ENCODE results near the gene FKBP10.
A peak's percentile ranks its signal among the peaks of the same experiment; 100 is the strongest.
"Not testable (repeated sequence)": the region's sequence is repeated elsewhere in the genome, so short reads cannot be mapped to it uniquely, and the experiment has no call there.

Gene FKBP10, protein sequence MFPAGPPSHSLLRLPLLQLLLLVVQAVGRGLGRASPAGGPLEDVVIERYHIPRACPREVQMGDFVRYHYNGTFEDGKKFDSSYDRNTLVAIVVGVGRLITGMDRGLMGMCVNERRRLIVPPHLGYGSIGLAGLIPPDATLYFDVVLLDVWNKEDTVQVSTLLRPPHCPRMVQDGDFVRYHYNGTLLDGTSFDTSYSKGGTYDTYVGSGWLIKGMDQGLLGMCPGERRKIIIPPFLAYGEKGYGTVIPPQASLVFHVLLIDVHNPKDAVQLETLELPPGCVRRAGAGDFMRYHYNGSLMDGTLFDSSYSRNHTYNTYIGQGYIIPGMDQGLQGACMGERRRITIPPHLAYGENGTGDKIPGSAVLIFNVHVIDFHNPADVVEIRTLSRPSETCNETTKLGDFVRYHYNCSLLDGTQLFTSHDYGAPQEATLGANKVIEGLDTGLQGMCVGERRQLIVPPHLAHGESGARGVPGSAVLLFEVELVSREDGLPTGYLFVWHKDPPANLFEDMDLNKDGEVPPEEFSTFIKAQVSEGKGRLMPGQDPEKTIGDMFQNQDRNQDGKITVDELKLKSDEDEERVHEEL

DNA sequence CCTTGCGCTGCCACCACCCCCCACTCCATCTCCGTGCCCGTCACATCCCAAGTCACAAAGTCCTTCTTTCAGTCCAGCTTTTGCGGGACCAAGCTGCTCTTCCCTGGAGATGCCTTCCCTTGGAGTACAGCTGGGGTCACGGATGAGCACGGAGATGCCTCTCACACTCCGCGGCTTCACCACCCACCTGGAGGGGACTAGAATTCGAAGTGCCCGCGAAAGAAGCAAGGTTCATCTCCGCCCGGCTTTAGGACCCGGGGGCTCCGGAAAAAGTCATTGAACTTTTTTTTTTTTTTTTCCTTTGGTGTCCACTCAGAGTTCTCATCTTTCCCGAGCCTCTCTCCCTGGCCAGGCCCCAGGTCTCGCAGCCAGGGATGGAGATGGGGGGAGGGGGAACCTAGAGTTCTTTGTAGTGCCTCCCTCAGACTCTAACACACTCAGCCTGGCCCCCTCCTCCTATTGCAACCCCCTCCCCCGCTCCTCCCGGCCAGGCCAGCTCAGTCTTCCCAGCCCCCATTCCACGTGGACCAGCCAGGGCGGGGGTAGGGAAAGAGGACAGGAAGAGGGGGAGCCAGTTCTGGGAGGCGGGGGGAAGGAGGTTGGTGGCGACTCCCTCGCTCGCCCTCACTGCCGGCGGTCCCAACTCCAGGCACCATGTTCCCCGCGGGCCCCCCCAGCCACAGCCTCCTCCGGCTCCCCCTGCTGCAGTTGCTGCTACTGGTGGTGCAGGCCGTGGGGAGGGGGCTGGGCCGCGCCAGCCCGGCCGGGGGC, at the start of gene FKBP10:
Gene FKBP10 (plus strand): TSS at position 624 of the 771 bp plus-strand sequence. CDS start 31 bp downstream, at position 655.
- peak; percentile 58 to 70 for DNase-seq

DNA sequence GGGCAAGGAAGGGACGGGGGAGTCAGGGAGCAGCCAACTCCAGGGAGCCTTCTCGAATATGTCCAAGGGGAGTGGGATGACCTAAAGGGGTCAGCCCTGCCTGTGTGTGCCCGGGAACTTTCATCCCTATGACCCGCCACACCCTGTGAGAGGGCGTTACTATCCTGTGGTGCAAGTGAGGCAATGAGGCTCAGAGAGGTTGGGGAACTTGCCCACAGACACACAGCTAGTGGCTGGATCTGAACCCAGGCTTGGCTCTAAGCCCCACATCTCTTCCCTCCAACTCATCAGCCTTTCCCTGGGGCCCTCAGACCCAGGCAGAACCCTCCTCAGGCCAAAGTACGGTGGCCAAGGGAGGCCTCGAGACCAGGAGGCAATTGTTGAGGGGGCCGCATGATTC, 49.5 kb upstream of the FKBP10 start:
- no peak for DNase-seq

DNA sequence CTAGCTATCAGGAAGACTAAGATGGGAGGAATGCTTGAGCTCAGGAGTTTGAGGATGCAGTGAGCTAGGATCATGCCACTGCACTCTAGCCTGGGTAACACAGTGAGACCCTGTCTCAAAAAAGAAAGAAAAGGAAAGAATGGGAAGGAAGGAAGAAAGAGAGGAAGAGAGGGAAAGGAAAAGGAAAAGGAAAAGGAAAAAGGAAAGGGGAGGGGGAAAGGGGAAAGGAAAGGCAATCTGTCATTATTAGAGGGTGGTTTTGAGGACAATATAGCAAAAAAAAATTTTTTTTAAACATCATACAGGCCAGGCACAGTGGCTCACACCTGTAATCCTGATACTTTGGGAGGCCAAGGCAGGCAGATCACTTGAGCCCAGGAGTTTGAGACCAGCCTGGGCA, 46.7 kb upstream of the FKBP10 start:
- no peak for DNase-seq

DNA sequence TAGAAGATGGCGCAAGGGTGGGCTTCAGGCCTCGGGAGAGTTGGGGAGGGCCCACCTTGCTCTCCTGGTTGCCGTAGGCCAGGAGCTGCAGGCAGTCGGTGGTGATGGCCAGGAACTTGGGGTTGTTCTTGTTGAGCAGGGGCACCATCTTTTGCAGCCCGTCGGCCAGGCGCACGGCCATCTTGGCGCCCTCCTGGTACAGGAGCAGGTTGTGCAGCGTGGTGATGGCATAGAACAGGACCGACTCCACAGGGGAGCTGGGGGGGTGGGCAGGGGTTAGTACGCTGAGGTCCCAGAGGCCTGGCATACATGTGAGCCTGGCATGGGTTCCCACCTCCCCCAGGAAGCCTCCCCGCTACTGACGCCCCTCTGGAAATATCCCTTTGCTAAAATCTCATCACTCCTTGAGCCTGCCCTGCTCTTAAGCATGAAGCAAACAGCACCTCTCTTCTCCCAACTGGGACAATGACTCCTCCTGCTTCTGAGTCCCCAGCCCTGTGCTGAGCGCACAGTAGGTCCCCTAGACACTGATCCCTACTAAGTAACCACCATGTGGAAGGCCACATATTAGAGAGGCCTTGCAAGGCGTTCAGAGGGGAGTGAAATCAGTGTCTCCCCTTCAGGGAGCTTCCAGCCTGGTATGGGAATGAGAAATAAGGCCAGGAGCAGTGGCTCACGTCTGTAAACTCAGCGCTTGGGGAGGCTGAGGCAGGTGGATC, 45.3 kb upstream of the FKBP10 start:
- no peak for DNase-seq

DNA sequence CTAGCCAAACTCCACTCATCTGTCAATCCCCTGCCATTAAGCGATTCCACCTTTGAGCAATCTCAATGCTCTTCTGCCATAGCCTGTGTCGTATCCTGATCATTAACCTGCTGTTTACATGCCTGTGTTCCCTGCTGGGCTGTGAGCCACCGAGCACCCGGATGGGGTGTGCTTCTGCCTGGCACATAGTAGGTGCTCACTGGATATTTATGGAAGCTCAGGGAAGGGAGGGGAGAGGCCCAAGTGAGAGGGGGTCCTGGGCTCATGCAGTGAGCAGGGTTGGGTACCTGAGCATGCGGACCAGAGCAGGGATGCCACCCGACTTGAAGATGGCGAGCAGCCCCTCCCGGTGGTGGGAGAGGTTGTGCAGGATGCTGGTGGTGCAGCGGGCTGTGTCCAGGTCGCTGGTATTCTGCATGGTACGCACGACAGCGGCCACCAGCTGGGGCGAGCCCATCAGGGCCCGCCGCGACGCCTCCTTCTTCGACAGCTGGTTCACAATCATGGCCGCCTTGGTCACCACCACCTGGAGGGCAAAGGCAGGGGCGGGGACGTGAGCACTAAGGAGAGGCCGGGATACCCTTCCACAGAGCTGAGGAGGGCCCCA, 44.0 kb upstream of the FKBP10 start:
- DNase-seq: no peak

DNA sequence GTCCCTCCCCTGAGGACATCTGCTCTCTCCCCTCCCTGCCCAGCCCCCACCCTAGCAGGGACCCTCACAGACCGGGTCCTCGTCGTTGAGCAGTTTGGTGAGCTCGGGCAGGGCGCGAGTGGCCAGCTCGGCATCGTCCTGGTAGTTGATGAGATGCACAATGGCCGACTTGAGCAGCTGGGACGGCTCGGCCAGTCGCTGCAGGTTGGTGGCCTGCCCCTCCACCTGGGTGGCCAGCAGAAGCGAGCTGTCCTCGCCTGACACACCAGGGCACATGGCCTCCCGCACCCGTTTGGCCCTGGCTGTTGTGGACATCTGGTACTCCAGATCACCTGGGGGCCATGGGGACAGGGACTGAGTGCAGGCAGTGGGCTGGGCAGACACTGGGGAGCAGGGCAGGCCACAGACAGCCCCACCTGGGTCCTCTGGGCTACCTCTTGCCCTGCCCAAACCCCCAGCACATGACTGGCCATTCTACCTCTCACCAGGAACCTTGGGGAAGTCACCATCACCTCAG, 43.4 kb upstream of the FKBP10 start:
- no peak for DNase-seq

DNA sequence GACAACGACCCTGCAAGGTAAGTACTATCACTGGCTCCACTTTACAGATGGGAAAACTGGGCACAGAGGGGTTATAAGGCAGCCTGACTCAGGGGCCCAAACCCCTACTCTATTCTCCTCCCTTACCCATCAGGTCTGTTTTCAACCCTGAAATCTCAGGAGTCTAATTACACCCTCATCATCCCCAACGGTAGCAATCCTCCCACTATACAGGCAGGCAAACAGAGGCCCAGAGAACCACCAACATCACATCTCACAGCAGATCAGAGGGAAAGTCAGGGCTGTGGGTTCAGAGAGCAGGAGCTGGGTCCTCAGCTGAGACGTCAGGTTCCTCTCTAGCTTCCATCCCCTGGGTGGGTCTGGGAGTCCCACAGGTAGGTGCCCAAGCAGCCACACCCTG, 42.8 kb upstream of the FKBP10 start:
- no peak for DNase-seq

DNA sequence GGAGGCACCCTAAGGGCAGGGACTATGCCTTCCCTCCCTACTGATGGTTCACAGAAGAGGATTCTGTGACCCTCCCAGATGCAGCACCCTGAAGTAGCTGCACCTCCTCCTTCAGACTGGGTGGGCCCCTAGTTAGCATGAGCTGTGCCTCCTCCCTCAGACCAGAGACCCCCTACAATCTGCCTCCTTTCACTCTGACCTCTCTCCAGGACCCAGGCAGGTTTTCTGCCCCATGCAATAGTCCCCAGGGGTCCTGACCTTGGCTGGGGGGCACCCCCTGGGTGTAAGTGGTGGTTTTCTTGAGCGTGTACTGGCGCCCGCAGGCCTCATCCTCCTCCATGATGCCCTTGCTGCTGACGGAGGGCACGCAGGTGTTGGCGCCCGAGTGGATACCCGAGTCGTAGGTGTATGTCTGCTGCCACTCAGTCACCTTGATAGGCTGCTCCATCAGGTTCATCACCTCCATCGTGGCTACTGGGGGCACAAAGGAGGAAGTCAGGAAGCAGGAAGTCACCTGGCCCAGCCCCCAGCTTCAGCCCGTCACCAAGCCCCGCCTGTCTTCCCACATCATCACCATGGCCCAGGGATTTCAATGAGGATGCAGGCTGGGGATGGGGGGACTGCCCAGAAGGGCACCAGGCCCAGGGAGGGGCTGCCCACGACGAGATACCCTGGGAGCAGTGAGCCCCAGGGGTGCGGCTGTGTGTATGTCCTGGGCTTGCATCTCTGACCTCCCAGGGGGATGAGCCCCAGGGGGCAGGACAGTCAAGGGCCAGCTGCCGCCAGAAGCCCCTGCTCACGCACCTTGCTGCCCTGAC, 41.2 kb upstream of the FKBP10 start:
- DNase-seq: no peak

DNA sequence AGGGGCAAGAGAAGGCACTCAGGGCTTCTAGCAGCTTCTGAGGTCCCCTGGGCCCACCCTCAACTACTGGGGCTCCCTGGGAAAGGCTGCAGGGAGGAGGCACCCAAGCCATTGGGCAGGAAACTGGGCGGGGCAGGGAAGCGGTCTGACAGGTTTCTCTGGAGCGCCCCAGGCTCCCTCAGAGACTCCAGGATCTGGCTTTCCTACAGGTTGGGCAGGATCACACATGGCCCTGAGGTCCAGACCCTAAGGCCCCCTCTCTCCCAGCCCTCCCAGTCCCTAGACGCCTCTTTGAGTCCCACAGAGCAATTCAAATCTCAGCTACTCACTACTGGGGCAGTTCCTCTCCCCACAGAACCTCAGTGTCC, 40.6 kb upstream of the FKBP10 start:
- no peak for DNase-seq

DNA sequence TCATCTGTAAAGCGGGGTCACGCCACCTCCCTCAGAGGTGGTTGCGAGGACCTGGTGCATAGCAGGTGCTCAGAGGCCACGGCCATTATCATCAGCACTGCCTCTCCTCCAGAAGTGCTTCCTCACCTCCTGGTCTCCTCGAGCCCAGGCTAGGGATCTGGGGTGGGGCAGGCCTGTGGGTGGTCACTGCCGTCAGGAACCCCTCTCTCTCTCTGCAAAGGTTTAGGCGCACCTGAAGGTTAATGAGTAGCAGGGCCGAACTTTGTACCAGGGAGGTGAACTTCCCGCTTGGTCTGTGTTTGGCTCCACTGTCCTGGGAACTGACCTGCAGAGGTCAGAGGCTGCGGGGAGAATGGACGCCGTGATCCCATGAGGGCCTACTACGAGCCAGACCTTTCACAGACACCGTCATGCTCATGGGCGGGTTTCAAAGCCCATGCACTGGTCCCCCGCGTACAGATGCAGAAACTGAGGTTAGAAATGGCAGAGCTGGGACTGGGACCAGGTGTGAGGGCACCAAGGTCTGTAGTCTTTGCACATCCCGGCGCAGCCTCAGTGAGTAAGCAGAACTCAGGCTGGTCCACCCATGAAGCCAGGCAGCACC, 40.1 kb upstream of the FKBP10 start:
- no peak for DNase-seq

DNA sequence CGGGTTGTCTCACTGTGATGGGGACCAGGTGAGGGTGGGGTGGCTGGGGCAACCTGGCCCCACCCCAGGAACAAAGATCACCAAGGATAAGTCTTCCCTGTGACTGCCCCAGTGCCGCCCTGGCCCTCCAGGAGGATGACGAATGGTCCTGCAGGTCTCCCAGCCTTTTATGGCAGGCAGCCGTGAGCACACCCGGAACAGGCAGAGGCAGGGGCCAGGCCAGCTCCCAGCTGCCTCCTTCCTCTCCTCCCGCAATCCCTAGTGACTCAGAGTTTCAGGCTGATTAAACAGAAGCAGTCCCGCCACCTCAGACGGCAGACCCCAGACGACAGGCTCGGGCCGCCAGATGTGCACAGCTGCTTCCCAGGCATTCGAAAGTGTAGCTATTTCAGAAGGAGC, 39.6 kb upstream of the FKBP10 start:
- DNase-seq: no peak

DNA sequence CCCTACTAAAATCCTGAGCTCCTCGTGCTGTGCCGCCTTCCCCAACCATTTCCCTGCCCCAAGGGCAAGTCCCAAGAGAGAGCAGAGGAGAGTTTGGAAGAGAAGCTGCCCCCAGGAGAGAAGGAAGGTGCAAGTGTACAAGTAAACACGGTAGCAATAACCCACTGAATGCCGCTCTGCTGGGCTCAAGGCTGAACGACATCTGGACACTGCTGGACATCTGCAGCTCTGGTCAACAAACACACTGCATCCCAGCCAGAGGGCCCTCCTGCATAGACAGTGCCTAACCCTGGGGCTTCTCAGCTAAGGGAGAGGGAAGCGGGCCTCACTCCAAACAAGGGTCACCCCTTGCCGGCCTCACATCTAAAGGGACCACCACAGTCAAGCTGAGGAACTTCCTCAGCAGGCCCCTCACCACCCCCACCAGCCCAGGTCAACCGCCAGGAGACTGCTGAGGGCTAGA, 39.0 kb upstream of the FKBP10 start:
- DNase-seq: no peak

DNA sequence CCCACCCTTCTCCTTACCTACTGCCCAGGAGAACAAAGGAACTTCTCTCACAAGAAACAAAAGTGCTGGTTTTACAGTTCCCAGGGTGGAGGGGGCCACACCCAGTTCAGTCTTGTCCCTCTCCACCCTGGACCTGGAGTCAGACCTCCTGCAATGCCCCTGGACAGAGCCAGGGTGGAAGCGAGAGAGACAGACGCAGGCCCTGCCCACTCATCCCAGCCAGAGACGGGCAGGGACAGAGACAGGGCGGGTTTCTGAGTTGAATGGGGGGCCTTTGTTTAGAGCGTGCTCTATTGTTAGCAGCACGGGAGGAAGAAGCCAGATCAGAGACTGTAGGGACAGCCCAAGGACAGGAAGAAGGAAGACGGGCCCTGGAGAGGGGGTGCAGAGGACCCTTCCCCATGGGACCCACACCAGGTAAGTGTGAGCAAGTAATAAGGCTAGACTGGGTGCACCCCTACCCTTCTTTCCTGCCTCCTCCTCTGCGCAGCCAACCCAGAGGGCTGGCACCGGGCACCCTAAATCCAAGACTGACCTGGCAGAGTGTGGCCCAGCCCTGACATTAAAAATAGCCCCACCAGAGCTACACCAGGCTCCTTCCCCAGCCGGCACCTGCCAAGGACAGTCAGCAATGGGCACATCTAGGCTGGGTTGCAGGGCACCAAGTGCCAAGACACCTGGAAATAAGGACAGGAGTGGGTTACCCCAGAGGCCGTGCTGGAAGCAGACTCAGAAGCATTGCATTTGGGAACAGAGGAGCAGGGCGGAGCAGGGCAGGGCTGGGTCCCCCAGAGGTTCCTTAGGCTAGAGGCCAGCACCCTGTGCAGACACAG, 37.2 kb upstream of the FKBP10 start:
- DNase-seq: no peak

DNA sequence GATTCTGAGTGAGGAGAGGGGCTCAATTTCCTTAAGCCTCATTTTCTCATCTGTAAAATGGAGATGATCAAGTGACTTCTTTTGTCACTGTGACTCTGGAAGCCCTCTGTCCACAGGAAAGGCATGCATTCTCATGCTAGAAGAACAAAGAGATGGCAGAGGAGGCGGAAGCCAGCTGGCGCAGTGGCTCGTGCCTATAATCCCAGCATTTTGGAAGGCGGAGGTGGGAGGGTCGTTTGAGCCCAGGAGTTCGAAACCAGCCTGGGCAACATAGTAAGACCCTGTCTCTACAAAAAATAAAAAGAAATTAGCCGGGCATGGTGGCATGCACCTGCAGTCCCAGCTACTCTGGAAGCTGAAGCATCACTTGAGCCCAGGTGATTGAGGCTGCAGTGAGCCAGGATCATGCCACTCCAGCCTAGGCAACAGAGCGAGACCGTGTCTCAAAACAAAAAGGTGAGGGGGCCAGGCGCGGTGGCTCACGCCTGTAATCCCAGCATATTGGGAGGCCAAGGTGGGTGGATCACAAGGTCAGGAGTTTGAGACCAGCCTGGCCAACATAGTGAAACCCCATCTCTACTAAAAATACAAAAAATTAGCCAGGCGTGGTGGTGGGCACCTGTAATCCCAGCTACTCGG, 36.4 kb upstream of the FKBP10 start:
- DNase-seq: not testable (repeated sequence)

DNA sequence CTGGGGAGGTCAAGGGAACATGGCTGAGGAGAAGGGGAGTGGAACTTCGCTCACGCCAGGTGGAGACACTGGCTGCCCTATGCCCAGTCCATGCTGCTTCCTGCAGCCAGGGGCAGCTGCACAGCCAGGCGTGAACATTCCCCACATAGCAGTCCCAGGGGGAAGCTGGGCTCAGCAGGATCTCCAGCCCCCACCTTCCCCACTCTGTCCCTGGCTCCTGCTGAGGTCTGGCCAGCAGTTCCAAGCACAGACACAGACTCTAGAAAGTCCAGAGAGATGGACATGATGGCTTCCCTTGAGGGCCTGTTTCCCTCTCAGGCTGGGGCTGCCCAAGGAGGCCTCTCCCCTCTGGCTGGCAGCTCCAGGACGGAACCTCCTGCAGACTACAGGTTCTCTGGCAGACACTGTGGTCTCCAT, 35.6 kb upstream of the FKBP10 start:
- DNase-seq: peak in 1 of 2 experiments; percentile 58

DNA sequence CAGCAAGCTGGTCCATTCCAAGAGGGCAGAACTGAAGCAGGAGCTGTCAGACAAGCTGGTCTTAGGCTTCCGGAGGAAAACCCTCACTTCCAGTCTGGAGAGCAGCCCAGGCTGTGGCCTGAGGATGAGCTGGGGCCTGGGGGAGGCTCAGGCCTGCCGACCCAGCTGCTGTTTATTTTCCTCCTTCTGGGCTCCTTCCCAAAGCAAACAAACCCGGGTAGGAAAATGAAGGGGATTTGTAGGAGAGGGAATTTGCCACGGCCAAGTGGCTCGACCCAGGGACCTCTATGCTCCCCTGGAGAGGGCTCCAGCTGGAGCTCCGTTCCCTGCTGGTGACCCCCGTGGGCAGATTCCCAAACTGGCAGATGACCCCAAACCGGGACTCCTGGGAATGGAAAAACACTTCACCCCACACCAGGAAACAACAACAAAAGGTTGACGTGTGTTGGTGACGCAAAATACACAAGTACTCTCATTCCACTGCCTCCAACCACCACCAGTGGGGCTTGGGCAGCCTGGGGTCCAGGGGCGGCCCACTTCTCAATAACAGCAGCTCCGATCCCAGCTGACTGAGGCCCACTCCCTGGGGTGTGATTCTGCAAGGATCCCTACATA, 35.1 kb upstream of the FKBP10 start:
- DNase-seq: peak; percentile 87 to 93

DNA sequence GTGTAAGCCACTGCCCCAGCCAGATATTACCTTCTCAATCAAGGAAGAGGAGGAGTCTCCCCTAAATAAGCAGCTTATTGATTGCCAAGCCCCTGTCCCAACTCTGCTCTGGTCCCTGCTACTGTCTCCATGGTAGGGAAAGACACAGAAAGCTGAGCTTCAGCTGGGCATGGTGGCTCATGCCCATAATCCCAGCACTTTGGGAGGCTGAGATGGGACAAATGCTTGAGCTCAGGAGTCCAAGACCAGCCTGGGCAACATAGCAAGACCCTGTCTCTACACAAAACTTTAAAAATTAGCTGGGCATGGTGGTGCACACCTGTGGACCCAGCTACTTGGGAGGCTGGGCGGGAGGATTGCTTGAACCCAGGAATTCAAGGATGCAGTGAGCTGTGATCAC, 32.9 kb upstream of the FKBP10 start:
- DNase-seq: no peak

DNA sequence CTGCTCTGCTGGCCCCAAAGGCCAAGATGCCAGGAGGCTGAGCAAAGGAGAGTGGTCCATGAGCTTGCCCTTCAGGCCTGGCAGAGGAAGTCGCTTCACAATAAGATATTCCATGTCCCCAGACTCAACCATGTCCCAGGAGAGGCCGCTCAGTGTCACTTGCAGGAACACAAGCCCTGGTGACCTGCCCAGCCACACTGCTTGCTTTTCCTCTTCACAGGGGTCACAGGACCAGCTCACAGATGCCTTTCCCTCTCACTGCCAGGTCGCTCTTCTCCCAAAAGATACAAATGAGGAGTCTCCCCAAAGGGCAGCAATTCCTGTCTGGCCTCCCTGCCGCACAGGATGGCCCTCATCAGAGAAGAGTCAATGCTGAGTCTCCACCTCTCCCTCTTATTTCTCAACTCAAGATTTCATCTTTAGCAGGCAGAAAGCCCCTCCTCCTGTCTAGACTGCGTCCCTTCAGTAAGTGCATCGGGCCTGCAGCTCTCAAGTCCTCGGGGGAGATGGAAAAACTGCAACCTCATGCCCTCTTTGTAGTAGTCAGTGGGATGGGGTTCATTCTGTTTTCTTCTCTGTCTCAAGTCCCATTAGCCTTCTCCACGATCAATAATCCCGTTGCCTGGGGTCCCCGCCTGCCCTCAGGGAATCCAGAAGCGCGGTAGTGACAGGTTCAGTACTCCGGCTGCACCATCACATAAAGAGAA, 31.2 kb upstream of the FKBP10 start:
- DNase-seq: no peak

DNA sequence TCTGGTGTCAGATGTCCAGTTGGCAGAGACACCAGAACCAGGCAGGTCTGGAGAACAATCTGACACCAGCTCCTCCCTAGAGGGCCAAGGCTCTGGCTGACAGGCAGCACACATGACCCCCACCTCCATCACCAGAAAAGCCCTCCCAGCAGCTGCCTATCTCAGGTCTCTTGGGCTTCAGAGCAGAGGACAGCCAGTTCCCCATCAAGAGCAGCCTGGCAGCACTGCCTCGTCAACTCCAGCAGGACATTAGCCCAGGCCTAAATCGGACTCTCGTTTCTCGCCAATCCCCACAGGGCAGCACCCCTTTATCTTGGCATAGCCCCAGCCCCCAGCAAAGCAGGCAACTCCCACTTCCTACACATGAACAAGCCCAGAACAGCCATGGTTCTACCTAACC, 30.7 kb upstream of the FKBP10 start:
- no peak for DNase-seq

All from NCI-H2081 (cell line).